Large intestine (tissue), 1 donor: ENCODE data around the gene ATRN. TPM values are rescaled to one million over a fixed set of nuclear protein-coding genes. Genes with fewer than 3 reads are reported as not detected.

Source experiments
- polyA plus RNA-seq: library from polyadenylated mRNA; unstranded; fragments of 120-200 nt; gene quantifications from one replicate; pipeline ENCODE4 v1.2.1, GENCODE V29; 2013

Gene ATRN
- polyA plus RNA-seq, 1 donor, result 89.2 TPM

Other genes with a start within 250 kb of the ATRN start
- gene SLC4A11, start 231.8 kb upstream of the ATRN start, polyA plus RNA-seq, result 0.36 TPM
- gene DNAAF9, start 63.3 kb upstream of the ATRN start, polyA plus RNA-seq, result 12.9 TPM
- not detected for gene GFRA4, start 192.4 kb downstream of the ATRN start, polyA plus RNA-seq
- 15.5 TPM for gene ADAM33, start 211.0 kb downstream of the ATRN start, polyA plus RNA-seq
- gene SIGLEC1, start 241.6 kb downstream of the ATRN start, polyA plus RNA-seq, result 4.3 TPM